Measurements from ENCODE around the gene EXOC6. TPM values are rescaled to one million over a fixed set of nuclear protein-coding genes. Genes with fewer than 3 reads are reported as not detected.

Gene EXOC6
- total RNA-seq, 4 donors from 2014 or later, result 9.8 to 25.9 (median 10.9) TPM

DNA sequence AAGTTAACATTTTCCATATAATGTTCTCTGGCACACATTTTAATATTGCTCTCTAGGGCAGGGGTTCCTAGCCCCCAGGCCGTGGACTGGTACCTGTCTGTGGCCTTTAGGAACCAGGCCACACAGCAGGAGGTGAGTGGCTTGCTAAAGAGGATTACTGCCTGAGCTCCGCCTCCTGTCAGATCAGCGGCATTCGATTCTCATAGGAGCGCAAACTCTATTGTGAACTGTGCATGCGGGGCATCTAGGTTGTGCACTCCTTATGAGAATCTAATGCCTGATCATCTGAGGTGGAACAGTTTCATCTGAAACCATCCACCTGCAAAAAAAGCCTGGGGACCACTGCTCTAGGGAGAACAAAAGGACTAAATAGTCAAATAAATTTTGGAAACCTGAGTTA, 65.7 kb downstream of the EXOC6 start:
- no peak for ATAC-seq (ENCODE audit: low FRiP score)
- no peak for DNase-seq (ENCODE audit: low spot score)
- no peak for TF ChIP-seq CTCF (IDR thresholded peaks at IDR 0.05)

- no peak for TF ChIP-seq CTCF (IDR thresholded peaks at IDR 0.05)
- no peak for DNase-seq (ENCODE audit: low spot score)
- ATAC-seq (ENCODE audit: low FRiP score), result no peak
Measured at GRCh38 chr10:92914478-92915325, 66.4 kb downstream of the EXOC6 start.

GRCh38 chr10:92915892-92916291, 67.6 kb downstream of the EXOC6 start:
- no peak for ATAC-seq (ENCODE audit: low FRiP score)
- TF ChIP-seq CTCF (IDR thresholded peaks at IDR 0.05), result no peak
- no peak for DNase-seq (ENCODE audit: low spot score)

DNA sequence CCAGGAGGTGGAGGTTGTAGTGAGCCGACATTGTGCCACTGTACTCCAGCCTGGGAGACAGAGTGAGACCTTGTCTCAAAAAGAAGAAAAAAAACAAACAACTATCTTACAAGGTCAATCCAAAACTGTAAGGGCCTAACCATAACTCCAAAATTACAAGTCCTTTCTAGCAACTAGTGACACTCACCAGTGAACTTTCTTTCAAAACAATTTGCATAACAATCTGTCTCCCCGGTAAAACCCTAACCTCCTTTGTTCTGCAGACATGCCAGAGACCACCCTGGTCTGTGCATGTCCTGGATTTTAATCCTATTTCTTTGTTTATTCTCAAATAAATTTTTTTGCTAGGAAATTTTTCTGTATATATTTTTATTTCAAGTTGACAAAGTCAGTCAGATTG, 68.1 kb downstream of the EXOC6 start:
- TF ChIP-seq CTCF (IDR thresholded peaks at IDR 0.05), result no peak
- no peak for ATAC-seq (ENCODE audit: low FRiP score)
- no peak for DNase-seq (ENCODE audit: low spot score)

DNA sequence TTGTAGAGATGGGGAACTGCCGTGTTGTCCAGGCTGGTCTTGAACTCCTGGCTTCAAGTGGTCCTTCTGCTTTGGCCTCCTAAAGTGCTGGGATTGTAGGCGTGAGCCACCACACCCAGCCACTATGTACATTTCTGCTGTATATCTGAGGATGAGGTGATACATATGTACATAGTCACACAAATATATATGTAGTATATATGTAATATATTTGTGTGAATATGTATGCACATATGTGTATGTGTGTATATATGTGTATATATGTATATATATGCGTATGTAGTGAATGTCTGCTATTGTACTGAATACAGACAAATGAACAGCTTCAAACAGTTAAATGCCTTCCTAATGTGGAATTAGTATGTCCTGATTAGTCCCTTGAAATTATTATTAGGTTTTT, 70.3 kb downstream of the EXOC6 start:
- no peak for TF ChIP-seq CTCF (IDR thresholded peaks at IDR 0.05)
- DNase-seq (ENCODE audit: low spot score) (no peak), ATAC-seq (ENCODE audit: low FRiP score) (no peak)

- TF ChIP-seq CTCF (IDR thresholded peaks at IDR 0.05), result no peak
- ATAC-seq (ENCODE audit: low FRiP score), result no peak
- no peak for DNase-seq (ENCODE audit: low spot score)
Measured at GRCh38 chr10:92920866-92921265, 72.5 kb downstream of the EXOC6 start.

DNA sequence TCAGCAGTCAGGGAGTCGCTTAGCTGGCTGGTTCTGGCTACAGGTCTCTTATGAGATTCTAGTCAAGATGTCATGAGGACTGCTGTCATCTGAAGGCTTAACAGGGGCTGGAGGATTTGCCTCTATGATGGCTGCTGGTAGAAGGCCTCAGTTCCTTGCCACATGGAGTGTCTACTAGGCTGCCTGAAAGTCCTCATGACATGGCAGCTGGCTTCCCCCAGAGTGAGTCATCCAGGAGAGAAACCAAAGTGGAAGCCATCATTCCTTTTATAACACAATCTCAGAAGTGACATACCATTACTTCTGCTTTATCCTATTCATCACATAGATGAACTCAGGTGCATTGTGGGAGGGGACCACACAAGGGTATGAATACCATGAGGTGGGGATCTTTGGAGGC, 75.1 kb downstream of the EXOC6 start:
- no peak for DNase-seq (ENCODE audit: low spot score)
- ATAC-seq (ENCODE audit: low FRiP score), result no peak
- no peak for TF ChIP-seq CTCF (IDR thresholded peaks at IDR 0.05)

Measured in omental fat pad (tissue), 4 donors.